ENCODE measurements around the gene CREB3L1.
"Not testable (repeated sequence)": the region's sequence is repeated elsewhere in the genome, so short reads cannot be mapped to it uniquely, and the experiment has no call there.

The CREB3L1 gene

GRCh38 chr11:46248289-46249102 is 29.0 kb upstream of the CREB3L1 start:
- no peak for DNase-seq

- DNase-seq = peak in 1 of 2 experiments; percentile 36
Measured at GRCh38 chr11:46249103-46249937, 28.1 kb upstream of the CREB3L1 start.

GRCh38 chr11:46249938-46250744 is 27.3 kb upstream of the CREB3L1 start:
- DNase-seq = no peak

GRCh38 chr11:46250745-46251052 is 26.8 kb upstream of the CREB3L1 start:
- DNase-seq = no peak

DNA sequence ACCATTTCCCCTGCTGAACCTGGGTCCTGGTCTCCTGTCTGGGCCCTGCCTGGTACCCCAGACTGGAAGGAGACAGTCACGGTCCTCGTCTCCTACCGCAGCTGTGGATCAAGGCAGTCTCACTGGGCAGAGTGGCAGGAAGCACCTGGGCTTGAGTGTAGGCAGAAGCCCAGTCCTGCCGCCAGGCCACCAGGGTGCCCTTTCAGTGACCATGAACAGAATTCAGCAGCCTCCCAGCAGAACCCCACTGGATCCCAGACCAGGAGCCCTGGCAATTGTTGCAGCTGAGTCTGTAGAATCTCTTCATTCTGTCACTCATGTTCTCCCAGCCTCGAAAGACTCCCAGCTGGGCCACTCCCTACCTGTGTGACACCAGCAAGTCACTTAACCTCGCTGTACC is 25.5 kb upstream of the CREB3L1 start:
- DNase-seq = no peak

- DNase-seq = no peak
Measured at GRCh38 chr11:46252373-46252914, 25.0 kb upstream of the CREB3L1 start.

DNA sequence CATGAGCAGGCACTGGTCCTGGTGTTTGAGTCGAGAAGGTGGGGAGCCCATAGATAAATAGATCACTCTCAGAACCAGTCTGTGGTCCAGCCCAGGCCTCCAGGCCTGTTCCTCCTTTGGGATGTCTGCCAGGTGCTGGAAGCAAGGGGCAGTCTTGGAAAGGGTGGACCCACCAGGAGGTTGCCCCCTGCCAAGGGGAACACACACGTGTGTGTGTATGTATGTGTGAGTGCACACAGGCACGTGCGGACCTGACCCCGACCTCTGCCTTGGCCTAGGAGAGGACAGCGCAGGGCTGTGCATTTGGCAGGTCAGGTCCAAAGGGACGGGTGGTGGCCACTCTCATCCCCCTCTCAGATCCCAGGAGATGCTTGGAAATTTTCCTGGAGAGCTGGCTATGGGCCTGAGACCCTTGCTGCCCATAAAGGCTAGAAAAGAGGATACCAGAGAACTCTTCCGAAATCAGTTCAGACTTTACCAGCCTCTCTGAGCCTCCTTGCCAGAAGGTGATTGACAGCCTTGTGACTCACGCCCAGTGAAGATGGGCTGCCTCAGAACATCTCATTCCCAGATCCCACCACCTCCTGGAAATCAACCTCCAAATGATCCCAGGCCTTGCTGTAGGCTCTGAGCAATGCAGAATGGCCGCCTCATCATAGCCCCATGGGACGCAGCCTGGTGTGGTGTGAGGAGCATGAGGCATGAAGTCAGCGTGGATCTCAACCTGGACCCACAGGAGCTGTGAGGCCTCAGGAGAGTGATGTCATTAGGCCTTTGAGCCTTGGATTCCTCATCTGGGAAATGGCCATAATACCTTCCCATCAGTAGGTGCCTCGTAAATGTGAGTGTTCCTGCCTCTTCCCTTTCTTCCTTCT is 24.0 kb upstream of the CREB3L1 start:
- no peak for DNase-seq

DNA sequence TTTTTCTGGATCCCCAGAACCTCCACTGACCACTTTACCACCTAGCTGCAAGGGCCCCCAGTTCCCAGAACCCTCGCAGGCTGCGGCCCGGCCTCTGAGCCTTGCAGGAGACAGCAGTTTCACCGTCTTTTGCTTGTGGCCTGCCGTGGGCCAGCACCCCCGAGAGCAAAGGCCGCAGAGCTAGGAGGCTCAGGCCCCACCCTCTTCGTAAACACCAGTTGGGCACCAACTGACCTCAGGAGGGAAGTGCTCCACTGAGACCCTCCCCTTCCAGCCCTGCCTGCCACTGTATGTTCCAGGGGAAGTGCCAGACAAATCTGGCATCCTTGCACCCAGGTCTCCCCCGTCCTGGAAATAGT is 23.4 kb upstream of the CREB3L1 start:
- no peak for DNase-seq

DNA sequence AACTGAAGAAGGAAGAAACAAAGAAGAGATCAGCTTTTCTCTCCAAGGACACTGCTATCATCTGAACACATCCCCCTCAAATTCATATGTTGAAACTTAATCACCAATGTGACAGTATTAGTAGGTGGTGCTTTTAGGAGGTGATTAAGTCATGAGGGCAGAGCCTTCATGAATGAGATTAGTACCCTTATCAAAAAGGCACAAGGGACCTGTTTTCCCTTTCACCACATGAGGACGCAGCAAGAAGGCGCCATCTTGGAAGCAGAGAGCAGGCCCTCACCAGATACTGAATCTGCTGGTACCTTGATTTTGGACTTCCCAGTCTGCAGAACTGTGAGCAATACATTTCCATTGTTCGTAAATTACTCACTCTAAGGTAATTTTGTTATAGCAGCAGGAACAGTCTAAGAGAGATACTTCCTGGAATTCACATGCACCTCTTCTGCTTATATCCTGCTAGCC is 20.9 kb upstream of the CREB3L1 start:
- DNase-seq = no peak

DNA sequence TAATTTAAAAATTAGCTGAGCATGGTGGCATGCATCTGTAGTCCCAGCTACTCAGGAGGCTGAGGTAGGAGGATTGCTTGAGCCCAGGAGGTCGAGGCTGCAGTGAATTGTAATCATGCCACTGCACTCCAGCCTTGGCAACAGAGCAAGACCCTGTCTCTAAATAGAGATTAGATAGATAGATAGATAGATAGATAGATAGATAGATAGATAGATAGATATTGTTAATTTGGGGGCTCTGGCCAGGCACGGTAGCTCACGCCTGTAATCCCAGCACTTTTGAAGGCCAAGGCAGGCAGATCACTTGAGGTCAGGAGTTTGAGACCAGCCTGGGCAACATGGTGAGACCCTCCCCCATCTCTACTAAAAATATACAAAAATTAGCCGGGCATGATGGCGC is 18.1 kb upstream of the CREB3L1 start:
- not testable (repeated sequence) for DNase-seq

GRCh38 chr11:46259971-46260560 is 17.4 kb upstream of the CREB3L1 start:
- DNase-seq = no peak

DNA sequence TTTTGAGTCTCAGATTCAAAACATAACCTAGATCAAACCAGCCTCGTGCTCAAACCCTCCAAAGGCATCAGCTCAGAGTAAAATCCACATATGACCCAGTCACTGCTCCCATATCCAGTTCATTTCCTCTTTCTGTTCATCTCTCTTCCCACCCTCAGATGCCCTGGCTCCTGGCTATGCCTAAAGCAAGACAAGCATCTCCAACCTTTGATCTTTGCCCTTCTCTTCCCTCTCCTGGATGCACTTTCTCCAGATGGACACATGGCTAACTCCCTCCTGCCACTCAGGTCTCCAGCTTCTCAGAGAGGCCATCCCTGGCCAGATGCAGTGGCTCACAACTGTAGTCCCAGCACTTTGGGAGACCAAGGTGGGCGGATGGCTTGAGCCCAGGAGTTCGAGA is 14.3 kb upstream of the CREB3L1 start:
- no peak for DNase-seq

GRCh38 chr11:46264030-46264429 is 13.4 kb upstream of the CREB3L1 start:
- no peak for DNase-seq

- DNase-seq = no peak
Measured at GRCh38 chr11:46264976-46265375, 12.5 kb upstream of the CREB3L1 start.

DNA sequence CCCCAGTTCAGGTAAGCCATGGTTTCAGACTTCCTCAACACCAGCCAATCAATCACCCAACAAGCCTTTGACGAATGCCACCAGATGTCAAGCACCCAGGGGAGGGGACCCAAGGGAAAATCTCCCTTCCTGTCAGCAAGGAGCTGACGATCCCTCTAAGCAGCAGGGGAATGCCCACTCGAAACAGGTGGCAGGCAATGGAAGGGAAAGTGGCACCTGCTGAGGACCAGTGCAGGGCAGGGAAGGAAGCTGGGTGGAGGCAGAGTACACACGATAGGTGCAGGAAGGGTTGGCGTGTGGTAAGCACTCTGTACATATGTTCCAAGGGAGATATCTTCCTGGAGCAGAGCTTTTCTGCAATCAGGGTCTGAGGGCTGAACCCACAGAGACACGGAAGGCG is 11.7 kb upstream of the CREB3L1 start:
- DNase-seq = peak in 1 of 2 experiments; percentile 40

DNA sequence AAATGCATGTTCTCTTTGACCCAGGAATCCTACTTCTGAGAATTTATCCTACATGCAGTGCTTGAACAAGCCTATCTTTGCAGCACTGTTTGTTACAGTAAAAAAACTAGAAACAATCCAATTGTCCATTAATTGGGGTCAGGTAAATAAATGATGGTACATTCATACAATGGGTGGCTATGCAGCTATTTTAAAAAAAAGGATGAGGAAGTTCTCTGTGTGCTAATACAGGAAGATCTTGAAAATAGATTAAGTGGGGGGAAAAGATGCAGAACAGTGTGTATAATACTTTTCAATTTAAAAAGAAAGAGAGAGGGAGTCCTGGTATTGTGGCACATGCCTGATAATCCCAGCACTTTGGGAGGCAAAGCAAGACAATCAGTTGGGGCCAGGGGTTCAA is 9.5 kb upstream of the CREB3L1 start:
- no peak for DNase-seq

GRCh38 chr11:46270684-46271083 is 6.8 kb upstream of the CREB3L1 start:
- no peak for DNase-seq

DNA sequence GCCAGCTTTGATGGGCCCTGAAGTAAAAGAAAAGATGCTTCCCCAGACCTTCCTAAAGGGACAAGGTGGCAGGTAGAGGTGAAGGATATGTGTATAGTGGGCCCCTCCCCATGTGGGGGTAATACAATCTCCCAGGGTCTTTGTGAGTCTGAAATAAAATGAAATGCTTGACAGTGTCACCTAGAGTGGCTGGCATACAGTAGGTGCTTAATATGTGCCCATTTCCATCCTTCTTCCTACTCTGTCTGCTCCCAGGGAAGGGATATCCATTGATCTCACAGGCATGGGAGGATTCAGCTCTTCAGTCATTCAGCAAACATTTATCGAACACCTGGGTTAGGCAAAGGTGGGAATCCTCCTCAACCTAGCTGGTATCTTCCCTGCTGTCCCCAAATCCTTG is 6.1 kb upstream of the CREB3L1 start:
- DNase-seq = no peak

DNA sequence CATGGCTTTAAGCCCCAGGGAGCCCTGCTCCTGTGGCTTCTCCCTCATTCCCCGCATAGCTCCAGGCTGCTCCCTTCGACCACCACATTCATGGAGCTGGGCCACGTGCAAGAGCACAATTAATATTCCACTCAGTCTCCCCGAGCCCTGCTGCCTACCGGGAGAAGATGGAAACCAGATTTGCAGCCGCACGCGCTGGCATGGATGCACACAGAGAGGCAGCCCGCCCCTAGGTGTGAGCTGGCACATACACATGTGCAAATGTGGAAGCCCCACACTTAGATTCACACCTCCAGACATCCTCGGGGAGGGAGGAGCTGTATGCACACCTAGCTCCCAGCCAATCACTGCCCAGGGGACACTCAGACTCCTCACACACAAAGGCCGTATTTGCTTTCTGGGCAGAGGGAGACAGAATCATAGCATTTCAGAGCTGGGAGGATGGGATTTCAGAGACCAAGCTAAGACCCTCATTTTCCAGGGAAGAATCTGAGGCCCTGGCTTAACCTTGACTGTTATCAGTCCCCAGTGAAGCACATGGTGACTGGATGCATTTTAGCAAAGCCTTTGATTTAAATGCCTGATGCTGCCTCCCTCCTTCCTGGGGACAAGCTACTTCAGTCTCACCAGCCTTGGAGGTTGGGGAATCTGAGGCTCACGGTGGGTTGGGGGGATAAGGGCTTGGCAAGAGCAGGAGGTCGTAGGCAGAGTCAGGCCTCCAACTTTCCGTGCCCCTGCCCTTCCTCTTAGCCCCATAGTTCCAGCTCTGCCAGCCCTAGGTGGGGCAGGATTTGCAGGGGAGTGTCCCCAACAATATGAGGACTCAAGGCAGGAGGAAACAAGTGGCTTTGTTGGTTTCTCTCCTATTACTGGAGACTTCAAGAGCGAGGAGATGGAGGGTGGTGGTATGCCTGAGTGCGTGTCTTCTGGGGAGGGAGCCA is 5.3 kb upstream of the CREB3L1 start:
- no peak for DNase-seq

- no peak for DNase-seq
Measured at GRCh38 chr11:46272816-46273427, 4.5 kb upstream of the CREB3L1 start.
